OCI-LY3 (cell line): ENCODE data around the gene ANKRD6.

ENCODE experiments used
- EZH2phosphoT487 ChIP-seq: fragments of 200-600 bp; shearing (Covaris generic); IDR thresholded peaks from 2 replicates; pipeline ENCODE4 v1.6.1; 2018; ENCODE audit warnings: antibody characterized with exemption, mixed run types, low read depth
- TF ChIP-seq, protein P1 (sequence below): fragments of 200-600, 300-600 bp; sonication (generic); IDR thresholded peaks from 2 replicates; pipeline ENCODE4 v1.5.1; 2014; ENCODE audit warnings: antibody characterized with exemption, low read length, low read depth

DNA sequence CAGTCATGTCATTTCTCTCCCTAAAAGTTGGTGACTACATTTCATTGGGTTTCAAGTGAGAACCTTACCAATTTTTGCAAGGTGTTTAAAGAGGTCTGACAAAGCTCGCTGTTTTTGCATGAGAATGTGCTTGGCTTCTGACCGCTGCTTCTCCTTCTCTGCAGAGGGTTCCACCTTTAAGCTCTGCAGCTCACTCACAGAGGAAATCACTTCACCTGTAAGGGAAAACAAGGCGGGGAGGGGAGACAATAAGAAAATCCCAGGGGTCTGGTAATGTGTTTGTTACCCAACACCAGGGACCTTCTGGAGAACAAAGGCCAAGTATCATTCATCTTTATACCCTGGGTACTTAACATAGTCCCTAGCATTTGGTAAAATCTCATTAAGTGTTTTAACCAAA is 245.6 kb downstream of the ANKRD6 start:
- TF ChIP-seq, protein P1, sequence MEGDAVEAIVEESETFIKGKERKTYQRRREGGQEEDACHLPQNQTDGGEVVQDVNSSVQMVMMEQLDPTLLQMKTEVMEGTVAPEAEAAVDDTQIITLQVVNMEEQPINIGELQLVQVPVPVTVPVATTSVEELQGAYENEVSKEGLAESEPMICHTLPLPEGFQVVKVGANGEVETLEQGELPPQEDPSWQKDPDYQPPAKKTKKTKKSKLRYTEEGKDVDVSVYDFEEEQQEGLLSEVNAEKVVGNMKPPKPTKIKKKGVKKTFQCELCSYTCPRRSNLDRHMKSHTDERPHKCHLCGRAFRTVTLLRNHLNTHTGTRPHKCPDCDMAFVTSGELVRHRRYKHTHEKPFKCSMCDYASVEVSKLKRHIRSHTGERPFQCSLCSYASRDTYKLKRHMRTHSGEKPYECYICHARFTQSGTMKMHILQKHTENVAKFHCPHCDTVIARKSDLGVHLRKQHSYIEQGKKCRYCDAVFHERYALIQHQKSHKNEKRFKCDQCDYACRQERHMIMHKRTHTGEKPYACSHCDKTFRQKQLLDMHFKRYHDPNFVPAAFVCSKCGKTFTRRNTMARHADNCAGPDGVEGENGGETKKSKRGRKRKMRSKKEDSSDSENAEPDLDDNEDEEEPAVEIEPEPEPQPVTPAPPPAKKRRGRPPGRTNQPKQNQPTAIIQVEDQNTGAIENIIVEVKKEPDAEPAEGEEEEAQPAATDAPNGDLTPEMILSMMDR: no peak
- TF ChIP-seq EZH2phosphoT487: no peak
